ENCODE measurements around the gene PLA1A. TPM values are rescaled to one million over a fixed set of nuclear protein-coding genes. Genes with fewer than 3 reads are reported as not detected.
A peak's percentile ranks its signal among the peaks of the same experiment; 100 is the strongest.

Gene PLA1A
- total and polyA plus RNA-seq, 2 donors = 1.1 to 3.0 TPM

- Histone ChIP-seq H3K9me3 (ENCODE audit: control insufficient read depth in 2 of 2, insufficient read depth in 1 of 2, low read length in 1 of 2) (no peaks in the 10 kb centered on the region), H3K27ac (ENCODE audit: low read depth in 1 of 2, low read length in 1 of 2) (peak overlapping the region; percentile 73 to 82), H3K4me3 (ENCODE audit: low read length in 2 of 2) (no peak overlapping the region), H3K4me1 (ENCODE audit: control insufficient read depth in 2 of 2, insufficient read depth in 2 of 2, low read length in 2 of 2) (peaks cover 0 to 12% of the 10 kb centered on the region in 2 donors), H3K27me3 (ENCODE audit: control insufficient read depth in 2 of 2, insufficient read depth in 1 of 2, low read length in 1 of 2) (no peaks in the 10 kb centered on the region), H3K36me3 (ENCODE audit: control insufficient read depth in 2 of 2, insufficient read depth in 2 of 2, low read length in 1 of 2) (peaks cover 3 to 4% of the 10 kb centered on the region in 2 donors)
- WGBS = 58% methylated on average over 3 of the region's 3 CpGs
- peak in 1 of 9 donors; percentile 28 for DNase-seq (ENCODE audit: low read depth in 6 of 9, low spot score in 9 of 9)
These were observed 40.2 kb downstream of the PLA1A start for GRCh38 chr3:119637679-119638477.

- 96% methylated on average over 2 of the region's 2 CpGs for WGBS
- Histone ChIP-seq H3K27me3 (ENCODE audit: control insufficient read depth in 2 of 2, insufficient read depth in 1 of 2, low read length in 1 of 2) (no peaks in the 10 kb centered on the region), H3K9me3 (ENCODE audit: control insufficient read depth in 2 of 2, insufficient read depth in 1 of 2, low read length in 1 of 2) (no peaks in the 10 kb centered on the region), H3K27ac (ENCODE audit: low read depth in 1 of 2, low read length in 1 of 2) (peak overlapping the region in 1 of 2 donors; percentile 27), H3K36me3 (ENCODE audit: control insufficient read depth in 2 of 2, insufficient read depth in 2 of 2, low read length in 1 of 2) (peaks cover 3 to 4% of the 10 kb centered on the region in 2 donors), H3K4me3 (ENCODE audit: low read length in 2 of 2) (no peak overlapping the region), H3K4me1 (ENCODE audit: control insufficient read depth in 2 of 2, insufficient read depth in 2 of 2, low read length in 2 of 2) (peaks cover 0 to 12% of the 10 kb centered on the region in 2 donors)
- DNase-seq (ENCODE audit: low read depth in 6 of 9, low spot score in 9 of 9) = no peak
These were observed 42.0 kb downstream of the PLA1A start for GRCh38 chr3:119639494-119640350.

GRCh38 chr3:119641416-119641815 is 43.7 kb downstream of the PLA1A start:
- Histone ChIP-seq H3K4me1 (ENCODE audit: control insufficient read depth in 2 of 2, insufficient read depth in 2 of 2, low read length in 2 of 2) (peaks cover 0 to 12% of the 10 kb centered on the region in 2 donors), H3K36me3 (ENCODE audit: control insufficient read depth in 2 of 2, insufficient read depth in 2 of 2, low read length in 1 of 2) (peaks cover 3 to 4% of the 10 kb centered on the region in 2 donors)
- WGBS = over 99% methylated on average over 2 of the region's 2 CpGs

GRCh38 chr3:119642746-119643473 is 45.2 kb downstream of the PLA1A start:
- Histone ChIP-seq H3K36me3 (ENCODE audit: control insufficient read depth in 2 of 2, insufficient read depth in 2 of 2, low read length in 1 of 2) (peaks cover 3 to 4% of the 10 kb centered on the region in 2 donors), H3K27ac (ENCODE audit: low read depth in 1 of 2, low read length in 1 of 2) (no peak overlapping the region), H3K27me3 (ENCODE audit: control insufficient read depth in 2 of 2, insufficient read depth in 1 of 2, low read length in 1 of 2) (no peaks in the 10 kb centered on the region), H3K4me1 (ENCODE audit: control insufficient read depth in 2 of 2, insufficient read depth in 2 of 2, low read length in 2 of 2) (peaks cover 0 to 9% of the 10 kb centered on the region in 2 donors), H3K9me3 (ENCODE audit: control insufficient read depth in 2 of 2, insufficient read depth in 1 of 2, low read length in 1 of 2) (no peaks in the 10 kb centered on the region), H3K4me3 (ENCODE audit: low read length in 2 of 2) (no peak overlapping the region)
- no peak for DNase-seq (ENCODE audit: low read depth in 6 of 9, low spot score in 9 of 9)
- 97% methylated on average over 5 of the region's 5 CpGs for WGBS

More at GRCh38 chr3:119641416-119641815, 43.7 kb downstream of the PLA1A start:
- H3K9me3 ChIP-seq (ENCODE audit: control insufficient read depth in 2 of 2, insufficient read depth in 1 of 2, low read length in 1 of 2) = no peaks in the 10 kb centered on the region
- H3K4me3 ChIP-seq (ENCODE audit: low read length in 2 of 2) = no peak overlapping the region
- no peak for DNase-seq (ENCODE audit: low read depth in 6 of 9, low spot score in 9 of 9)
- no peaks in the 10 kb centered on the region for H3K27me3 ChIP-seq (ENCODE audit: control insufficient read depth in 2 of 2, insufficient read depth in 1 of 2, low read length in 1 of 2)
- H3K27ac ChIP-seq (ENCODE audit: low read depth in 1 of 2, low read length in 1 of 2) = no peak overlapping the region

- peaks cover 3 to 4% of the 10 kb centered on the region in 2 donors for H3K36me3 ChIP-seq (ENCODE audit: control insufficient read depth in 2 of 2, insufficient read depth in 2 of 2, low read length in 1 of 2)
- peaks cover 0 to 8% of the 10 kb centered on the region in 2 donors for H3K4me1 ChIP-seq (ENCODE audit: control insufficient read depth in 2 of 2, insufficient read depth in 2 of 2, low read length in 2 of 2)
- H3K9me3 ChIP-seq (ENCODE audit: control insufficient read depth in 2 of 2, insufficient read depth in 1 of 2, low read length in 1 of 2) = no peaks in the 10 kb centered on the region
- DNase-seq (ENCODE audit: low read depth in 6 of 9, low spot score in 9 of 9) = no peak
- H3K27me3 ChIP-seq (ENCODE audit: control insufficient read depth in 2 of 2, insufficient read depth in 1 of 2, low read length in 1 of 2) = no peaks in the 10 kb centered on the region
- whole genome bisulfite sequencing = 96% methylated on average over 2 of the region's 2 CpGs
- H3K27ac ChIP-seq (ENCODE audit: low read depth in 1 of 2, low read length in 1 of 2) = no peak overlapping the region
- no peak overlapping the region for H3K4me3 ChIP-seq (ENCODE audit: low read length in 2 of 2)
These were observed 45.8 kb downstream of the PLA1A start for GRCh38 chr3:119643528-119643927.

- H3K4me1 ChIP-seq (ENCODE audit: control insufficient read depth in 2 of 2, insufficient read depth in 2 of 2, low read length in 2 of 2) = peaks cover 0 to under 1% of the 10 kb centered on the region in 2 donors
- no peak overlapping the region for H3K27ac ChIP-seq (ENCODE audit: low read depth in 1 of 2, low read length in 1 of 2)
- H3K9me3 ChIP-seq (ENCODE audit: control insufficient read depth in 2 of 2, insufficient read depth in 1 of 2, low read length in 1 of 2) = no peaks in the 10 kb centered on the region
- 97% methylated on average over 1 of the region's 1 CpG for WGBS
- DNase-seq (ENCODE audit: low read depth in 6 of 9, low spot score in 9 of 9) = no peak
- peaks cover 0 to 4% of the 10 kb centered on the region in 2 donors for H3K36me3 ChIP-seq (ENCODE audit: control insufficient read depth in 2 of 2, insufficient read depth in 2 of 2, low read length in 1 of 2)
- no peak overlapping the region for H3K4me3 ChIP-seq (ENCODE audit: low read length in 2 of 2)
- H3K27me3 ChIP-seq (ENCODE audit: control insufficient read depth in 2 of 2, insufficient read depth in 1 of 2, low read length in 1 of 2) = no peaks in the 10 kb centered on the region
These were observed 46.8 kb downstream of the PLA1A start for GRCh38 chr3:119644481-119644880.

- Histone ChIP-seq H3K9me3 (ENCODE audit: control insufficient read depth in 2 of 2, insufficient read depth in 1 of 2, low read length in 1 of 2) (no peaks in the 10 kb centered on the region), H3K36me3 (ENCODE audit: control insufficient read depth in 2 of 2, insufficient read depth in 2 of 2, low read length in 1 of 2) (peaks cover 0 to 4% of the 10 kb centered on the region in 2 donors), H3K4me3 (ENCODE audit: low read length in 2 of 2) (no peak overlapping the region), H3K4me1 (ENCODE audit: control insufficient read depth in 2 of 2, insufficient read depth in 2 of 2, low read length in 2 of 2) (no peaks in the 10 kb centered on the region), H3K27ac (ENCODE audit: low read depth in 1 of 2, low read length in 1 of 2) (no peak overlapping the region), H3K27me3 (ENCODE audit: control insufficient read depth in 2 of 2, insufficient read depth in 1 of 2, low read length in 1 of 2) (no peaks in the 10 kb centered on the region)
- WGBS = 95% methylated on average over 1 of the region's 1 CpG
- DNase-seq (ENCODE audit: low read depth in 6 of 9, low spot score in 9 of 9) = no peak
These were observed 48.1 kb downstream of the PLA1A start for GRCh38 chr3:119645813-119646212.

- H3K9me3 ChIP-seq (ENCODE audit: control insufficient read depth in 2 of 2, insufficient read depth in 1 of 2, low read length in 1 of 2) = no peaks in the 10 kb centered on the region
- no peak overlapping the region for H3K4me3 ChIP-seq (ENCODE audit: low read length in 2 of 2)
- DNase-seq (ENCODE audit: low read depth in 6 of 9, low spot score in 9 of 9) = no peak
- H3K27me3 ChIP-seq (ENCODE audit: control insufficient read depth in 2 of 2, insufficient read depth in 1 of 2, low read length in 1 of 2) = no peaks in the 10 kb centered on the region
- WGBS = 95% methylated on average over 2 of the region's 2 CpGs
- H3K27ac ChIP-seq (ENCODE audit: low read depth in 1 of 2, low read length in 1 of 2) = no peak overlapping the region
- H3K36me3 ChIP-seq (ENCODE audit: control insufficient read depth in 2 of 2, insufficient read depth in 2 of 2, low read length in 1 of 2) = peaks cover 0 to under 1% of the 10 kb centered on the region in 2 donors
- H3K4me1 ChIP-seq (ENCODE audit: control insufficient read depth in 2 of 2, insufficient read depth in 2 of 2, low read length in 2 of 2) = no peaks in the 10 kb centered on the region
These were observed 49.5 kb downstream of the PLA1A start for GRCh38 chr3:119647171-119647570.

Measured in thymus (tissue), 11 donors.